B cell (primary cell): Measurements from ENCODE around the gene PDXP. TPM values are rescaled to one million over a fixed set of nuclear protein-coding genes. Genes with fewer than 3 reads are reported as not detected.

Source experiments
- ATAC-seq: fragments of 200-7000 bp; cut with Tn5 transposase; one replicate; pipeline ENCODE4 v1.10.0; 2021; ENCODE audit warnings: low read depth, mild to moderate bottlenecking, moderate number of reproducible peaks, moderate library complexity
- CTCF ChIA-PET: fragments of 350-600 bp; sonication (Branson Sonifier 250); formaldehyde crosslinking; loops from one replicate; lab custom pipeline; 2021; ENCODE audit warnings: antibody characterized with exemption, inconsistent platforms; lab: Charles Lee
- POLR2A ChIA-PET: fragments of 350-600 bp; sonication (Branson Sonifier 250); formaldehyde crosslinking; loops from one replicate; lab custom pipeline; 2021; ENCODE audit warnings: antibody characterized with exemption; lab: Charles Lee
- DNase-seq: peaks from one replicate; pipeline ENCODE4 v3.0.0; 2013
- H2AFZ ChIP-seq: 2 replicates; pipeline ENCODE4 v1.6.1; 2012; ENCODE audit warnings: mild to moderate bottlenecking, low read depth, low read length; ENCODE audit not compliant: insufficient read depth, poor library complexity, severe bottlenecking
- H3K27ac ChIP-seq, 2 donors: 1 replicate in 1 of 2; 2 replicates in 1 of 2; pipeline ENCODE4 v1.5.1; 2012 to 2013; ENCODE audit warnings: low read length in 2 of 2, mild to moderate bottlenecking in 2 of 2, moderate library complexity in 1 of 2
- H3K27me3 ChIP-seq, 4 experiments: fragments of 200-600 bp in 1 of 4; sonication (generic) in 1 of 4; replicated peaks in 1 of 4; 1 replicate in 2 of 4; 2 replicates in 2 of 4; pipeline versions ENCODE4 v1.6.1 to v1.7.0; 2013 to 2016; ENCODE audit warnings: low read length in 3 of 4, mild to moderate bottlenecking in 2 of 4, mixed read lengths in 1 of 4, moderate library complexity in 1 of 4; ENCODE audit not compliant: insufficient read depth in 4 of 4, control insufficient read depth in 3 of 4; ENCODE audit errors: control extremely low read depth in 1 of 4
- H3K36me3 ChIP-seq, 2 experiments: replicated peaks in 1 of 2; 1 replicate in 1 of 2; 2 replicates in 1 of 2; pipeline versions ENCODE4 v1.6.1 to v1.7.1; 2013; ENCODE audit warnings: low read length in 1 of 2; ENCODE audit not compliant: insufficient read depth in 2 of 2, control insufficient read depth in 1 of 2; ENCODE audit errors: control extremely low read depth in 1 of 2, extremely low read depth in 1 of 2
- H3K4me1 ChIP-seq, 2 donors: fragments of 200-600 bp in 1 of 2; sonication (generic) in 1 of 2; 1 replicate in 1 of 2; 2 replicates in 1 of 2; pipeline versions ENCODE4 v1.5.1 to v1.6.1; 2013 to 2017; ENCODE audit warnings: low read length in 2 of 2; ENCODE audit not compliant: control insufficient read depth in 2 of 2, insufficient read depth in 2 of 2
- H3K4me2 ChIP-seq: replicated peaks from 2 replicates; pipeline ENCODE3; 2012; ENCODE audit warnings: mild to moderate bottlenecking, low read depth, low read length; ENCODE audit not compliant: poor library complexity, severe bottlenecking
- H3K4me3 ChIP-seq, 5 experiments: fragments of 200-600 bp in 1 of 5; sonication (generic) in 1 of 5; 1 replicate in 3 of 5; 2 replicates in 2 of 5; pipeline versions ENCODE4 v1.5.1 to v1.7.0; 2011 to 2016; ENCODE audit warnings: low read length in 4 of 5, mild to moderate bottlenecking in 4 of 5, low read depth in 2 of 5, control low read depth in 1 of 5, moderate library complexity in 1 of 5; ENCODE audit not compliant: insufficient read depth in 1 of 5; ENCODE audit errors: control extremely low read depth in 1 of 5, extremely low read depth in 1 of 5
- H3K79me2 ChIP-seq: fragments of 200-600 bp; sonication (generic); one replicate; pipeline ENCODE4 v1.6.0; 2016; ENCODE audit warnings: low read length; ENCODE audit not compliant: control insufficient read depth, insufficient read depth
- H3K9ac ChIP-seq: fragments of 200-600 bp; sonication (generic); 2 replicates; pipeline ENCODE4 v1.6.1; 2017; ENCODE audit warnings: mild to moderate bottlenecking, low read length, moderate library complexity
- H3K9me3 ChIP-seq, 3 donors: one replicate each; pipeline versions ENCODE4 v1.6.1 to v1.7.1; 2013; ENCODE audit warnings: low read length in 2 of 3; ENCODE audit not compliant: control insufficient read depth in 2 of 3, insufficient read depth in 1 of 3; ENCODE audit errors: control extremely low read depth in 1 of 3
- H4K20me1 ChIP-seq: 2 replicates; pipeline ENCODE4 v1.6.0; 2012; ENCODE audit warnings: mild to moderate bottlenecking, low read length; ENCODE audit not compliant: insufficient read depth, control insufficient read depth, poor library complexity, severe bottlenecking
- H3K27ac Mint-ChIP-seq: one replicate; pipeline ENCODE4 v1.8.0; 2021; ENCODE audit warnings: mixed read lengths
- H3K27me3 Mint-ChIP-seq: one replicate; pipeline ENCODE4 v1.8.0; 2021; ENCODE audit warnings: mixed read lengths
- H3K4me1 Mint-ChIP-seq: one replicate; pipeline ENCODE4 v1.8.0; 2021; ENCODE audit warnings: mixed read lengths
- H3K4me3 Mint-ChIP-seq: one replicate; pipeline ENCODE4 v1.8.0; 2021; ENCODE audit warnings: mixed read lengths
- H3K9me3 Mint-ChIP-seq: one replicate; pipeline ENCODE4 v1.8.0; 2022; ENCODE audit warnings: mixed read lengths; ENCODE audit not compliant: insufficient read depth
- EZH2 ChIP-seq: IDR thresholded peaks from 2 replicates; pipeline ENCODE4 v1.6.1; 2012; ENCODE audit warnings: borderline replicate concordance, low read depth, mild to moderate bottlenecking, moderate library complexity, low read length; ENCODE audit not compliant: insufficient read depth, poor library complexity, severe bottlenecking
- WGBS: methylation state at CpG from one replicate; pipeline ENCODE4 v1.1.5; 2013; ENCODE audit warnings: missing lambda C conversion rate; ENCODE audit not compliant: insufficient coverage; 5-methylcytosine and 5-hydroxymethylcytosine counted together
- intact Hi-C: fragments of 100-400 bp; cut with micrococcal nuclease; formaldehyde crosslinking; loops from one replicate; pipeline ENCODE4 v1.10.0; 2022
- polyA plus RNA-seq: library from polyadenylated mRNA; depleted of rRNA; stranded (reverse); fragments of >200 nt; gene quantifications from 2 replicates; pipeline ENCODE4 v1.2.3, GENCODE V29; 2012
- total RNA-seq, 2 donors: library from RNA; stranded (reverse); fragments of 120-200 nt in 1 of 2; gene quantifications; 1 replicate in 1 of 2; 2 replicates in 1 of 2; pipeline versions ENCODE4 v1.2.3 to v1.2.4, GENCODE V29; 2013 to 2022
- TF ChIP-seq, protein P1 (sequence below): fragments of 200-600 bp; IDR thresholded peaks from one replicate; pipeline ENCODE4 v1.8.0; 2022; ENCODE audit warnings: antibody characterized with exemption, mild to moderate bottlenecking

PDXP gene
- total and polyA plus RNA-seq, 2 donors (not counting 1 experiment from before 2014, with no cell fraction given) = 16.6 to 17.5 TPM

GRCh38 chr22:37632174-37633088, 26.1 kb upstream of the PDXP start:
- no peak for DNase-seq
- H3K4me2 ChIP-seq = peak overlapping the region; percentile 95
- H2AFZ ChIP-seq = no peak overlapping the region
- H3K27me3 ChIP-seq = no peaks in the 10 kb centered on the region
- H3K9me3 ChIP-seq = no peaks in the 10 kb centered on the region
- no peak overlapping the region for H3K4me3 ChIP-seq
- TF ChIP-seq, protein P1, sequence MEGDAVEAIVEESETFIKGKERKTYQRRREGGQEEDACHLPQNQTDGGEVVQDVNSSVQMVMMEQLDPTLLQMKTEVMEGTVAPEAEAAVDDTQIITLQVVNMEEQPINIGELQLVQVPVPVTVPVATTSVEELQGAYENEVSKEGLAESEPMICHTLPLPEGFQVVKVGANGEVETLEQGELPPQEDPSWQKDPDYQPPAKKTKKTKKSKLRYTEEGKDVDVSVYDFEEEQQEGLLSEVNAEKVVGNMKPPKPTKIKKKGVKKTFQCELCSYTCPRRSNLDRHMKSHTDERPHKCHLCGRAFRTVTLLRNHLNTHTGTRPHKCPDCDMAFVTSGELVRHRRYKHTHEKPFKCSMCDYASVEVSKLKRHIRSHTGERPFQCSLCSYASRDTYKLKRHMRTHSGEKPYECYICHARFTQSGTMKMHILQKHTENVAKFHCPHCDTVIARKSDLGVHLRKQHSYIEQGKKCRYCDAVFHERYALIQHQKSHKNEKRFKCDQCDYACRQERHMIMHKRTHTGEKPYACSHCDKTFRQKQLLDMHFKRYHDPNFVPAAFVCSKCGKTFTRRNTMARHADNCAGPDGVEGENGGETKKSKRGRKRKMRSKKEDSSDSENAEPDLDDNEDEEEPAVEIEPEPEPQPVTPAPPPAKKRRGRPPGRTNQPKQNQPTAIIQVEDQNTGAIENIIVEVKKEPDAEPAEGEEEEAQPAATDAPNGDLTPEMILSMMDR = no peak
- TF ChIP-seq EZH2 = no peak
- peak overlapping the region; percentile 89 to 94 for H3K27ac ChIP-seq
- 60% methylated on average over 7 of the region's 14 CpGs for WGBS
- ChIA-PET POLR2A (interaction anchor here (0.5 to 3.4 kb wide), 7 partner anchors 10 to 212 kb away, joined by 3 to 43 read pairs (median 17); partner anchors contain the start of genes ANKRD54, GGA1, LGALS1 and PDXP), CTCF (interaction anchor here (0.9 to 30.7 kb wide), 7 partner anchors 3 to 45 kb away, joined by 3 to 620 read pairs (median 14); partner anchors contain the start of genes GGA1, LGALS1, NOL12 and PDXP)
- no peak for ATAC-seq
- Mint-ChIP-seq H3K4me3 (peak overlapping the region; percentile 87), H3K9me3 (no peaks in the 10 kb centered on the region), H3K27ac (peak overlapping the region; percentile 97), H3K27me3 (no peaks in the 10 kb centered on the region), H3K4me1 (peaks cover 61% of the 10 kb centered on the region)
- H3K4me1 ChIP-seq = peaks cover 58 to 68% of the 10 kb centered on the region in 2 donors
- H3K79me2 ChIP-seq = peaks cover 2% of the 10 kb centered on the region
- H3K9ac ChIP-seq = peak overlapping the region; percentile 54
- peaks cover 0 to 17% of the 10 kb centered on the region in 2 experiments for H3K36me3 ChIP-seq
- intact Hi-C loops = loop anchor here (1.0 to 5.0 kb wide), 5 partner anchors 9 to 115 kb away; partner anchors contain the start of gene GGA1
- no peaks in the 10 kb centered on the region for H4K20me1 ChIP-seq
